ENCODE results near the gene XYLT1.

XYLT1 gene

DNA sequence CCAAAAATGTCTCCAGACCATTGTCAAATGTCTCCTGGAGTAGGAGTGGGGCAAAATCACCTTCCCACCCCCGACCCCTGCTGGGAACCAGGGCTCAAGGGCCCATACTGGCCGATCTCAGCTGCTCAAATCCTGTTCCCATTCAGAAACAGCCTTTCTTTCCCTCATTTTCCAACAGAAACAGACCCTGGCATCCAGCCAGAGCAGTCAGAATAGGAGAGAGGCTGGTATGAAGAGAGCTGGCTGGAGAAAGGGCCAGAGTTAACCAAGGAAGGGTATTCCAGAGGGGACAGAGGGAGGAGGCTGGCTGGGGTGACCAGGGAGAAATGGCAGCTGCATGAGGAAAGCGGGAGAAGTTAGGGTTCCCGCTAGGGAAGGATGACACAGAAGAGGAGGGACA lies 199.1 kb downstream of the XYLT1 start:
- Histone ChIP-seq H3K27ac (ENCODE audit: extremely low read depth, low read depth, low read length) (no peak overlapping the region), H3K4me1 (ENCODE audit: control insufficient read depth, insufficient read depth, low read length) (no peaks in the 10 kb centered on the region)
- POLR2A ChIA-PET = no interaction called here

DNA sequence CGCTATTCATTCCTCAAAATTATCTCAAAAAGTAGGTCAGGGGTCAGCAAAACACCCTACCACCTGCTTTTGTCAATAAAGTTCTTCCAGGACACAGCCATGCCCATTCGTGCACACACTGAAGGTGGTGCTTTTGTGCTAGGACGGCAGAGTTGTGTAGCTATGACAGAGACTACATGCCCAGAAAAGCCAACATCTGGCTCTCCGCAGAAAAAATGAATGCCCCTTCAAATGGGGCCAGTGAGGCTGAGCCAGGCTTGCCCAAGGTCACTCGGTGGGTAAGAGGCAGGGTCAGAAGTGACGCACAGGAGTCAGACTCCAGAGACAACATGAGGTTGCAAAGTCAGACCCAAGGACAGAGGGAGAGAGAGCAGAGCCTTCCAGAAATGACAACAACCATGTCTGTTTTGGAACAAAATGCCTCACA lies 200.1 kb downstream of the XYLT1 start:
- ChIA-PET CTCF (no interaction called here), POLR2A (no interaction called here)
- no peaks in the 10 kb centered on the region for H3K4me1 ChIP-seq (ENCODE audit: control insufficient read depth, insufficient read depth, low read length)
- H3K9me3 ChIP-seq (ENCODE audit: control insufficient read depth, insufficient read depth, low read depth, low read length) = no peaks in the 10 kb centered on the region
- no peak overlapping the region for H3K27ac ChIP-seq (ENCODE audit: extremely low read depth, low read depth, low read length)
- no peak overlapping the region for H3K4me3 ChIP-seq (ENCODE audit: low read depth, low read length)
- no peaks in the 10 kb centered on the region for H3K36me3 ChIP-seq (ENCODE audit: control insufficient read depth in 2 of 2, insufficient read depth in 1 of 2, low read length in 2 of 2)
- TF ChIP-seq ZNF350 (tag by site-specific recombination; IDR thresholded peaks at IDR 0.05) (no peak), ZNF354C (tag by site-specific recombination; IDR thresholded peaks at IDR 0.05; ENCODE audit: borderline replicate concordance, low read depth) (no peak), ZNF335 (tag by site-specific recombination; conservative IDR thresholded peaks at IDR 0.05) (no peak), GLI4 (tag by site-specific recombination; IDR thresholded peaks at IDR 0.05) (no peak), ZNF776 (tag by site-specific recombination; IDR thresholded peaks at IDR 0.05; ENCODE audit: borderline replicate concordance) (no peak), ZNF112 (tag by site-specific recombination; IDR thresholded peaks at IDR 0.05) (no peak), ZNF677 (tag by site-specific recombination; IDR thresholded peaks at IDR 0.05) (no peak), KLF10 (tag by site-specific recombination; IDR thresholded peaks at IDR 0.05) (no peak)
- TF ChIP-seq, protein P1, sequence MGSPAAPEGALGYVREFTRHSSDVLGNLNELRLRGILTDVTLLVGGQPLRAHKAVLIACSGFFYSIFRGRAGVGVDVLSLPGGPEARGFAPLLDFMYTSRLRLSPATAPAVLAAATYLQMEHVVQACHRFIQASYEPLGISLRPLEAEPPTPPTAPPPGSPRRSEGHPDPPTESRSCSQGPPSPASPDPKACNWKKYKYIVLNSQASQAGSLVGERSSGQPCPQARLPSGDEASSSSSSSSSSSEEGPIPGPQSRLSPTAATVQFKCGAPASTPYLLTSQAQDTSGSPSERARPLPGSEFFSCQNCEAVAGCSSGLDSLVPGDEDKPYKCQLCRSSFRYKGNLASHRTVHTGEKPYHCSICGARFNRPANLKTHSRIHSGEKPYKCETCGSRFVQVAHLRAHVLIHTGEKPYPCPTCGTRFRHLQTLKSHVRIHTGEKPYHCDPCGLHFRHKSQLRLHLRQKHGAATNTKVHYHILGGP (tag by site-specific recombination; IDR thresholded peaks at IDR 0.05) = no peak
- TF ChIP-seq, protein P2, sequence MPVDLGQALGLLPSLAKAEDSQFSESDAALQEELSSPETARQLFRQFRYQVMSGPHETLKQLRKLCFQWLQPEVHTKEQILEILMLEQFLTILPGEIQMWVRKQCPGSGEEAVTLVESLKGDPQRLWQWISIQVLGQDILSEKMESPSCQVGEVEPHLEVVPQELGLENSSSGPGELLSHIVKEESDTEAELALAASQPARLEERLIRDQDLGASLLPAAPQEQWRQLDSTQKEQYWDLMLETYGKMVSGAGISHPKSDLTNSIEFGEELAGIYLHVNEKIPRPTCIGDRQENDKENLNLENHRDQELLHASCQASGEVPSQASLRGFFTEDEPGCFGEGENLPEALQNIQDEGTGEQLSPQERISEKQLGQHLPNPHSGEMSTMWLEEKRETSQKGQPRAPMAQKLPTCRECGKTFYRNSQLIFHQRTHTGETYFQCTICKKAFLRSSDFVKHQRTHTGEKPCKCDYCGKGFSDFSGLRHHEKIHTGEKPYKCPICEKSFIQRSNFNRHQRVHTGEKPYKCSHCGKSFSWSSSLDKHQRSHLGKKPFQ (tag by site-specific recombination; IDR thresholded peaks at IDR 0.05) = no peak

More for the DNA sequence above, 199.1 kb downstream of the XYLT1 start:
- H3K36me3 ChIP-seq (ENCODE audit: control insufficient read depth in 2 of 2, insufficient read depth in 1 of 2, low read length in 2 of 2) = no peaks in the 10 kb centered on the region
- CTCF ChIA-PET = no interaction called here
- TF ChIP-seq, protein P3, sequence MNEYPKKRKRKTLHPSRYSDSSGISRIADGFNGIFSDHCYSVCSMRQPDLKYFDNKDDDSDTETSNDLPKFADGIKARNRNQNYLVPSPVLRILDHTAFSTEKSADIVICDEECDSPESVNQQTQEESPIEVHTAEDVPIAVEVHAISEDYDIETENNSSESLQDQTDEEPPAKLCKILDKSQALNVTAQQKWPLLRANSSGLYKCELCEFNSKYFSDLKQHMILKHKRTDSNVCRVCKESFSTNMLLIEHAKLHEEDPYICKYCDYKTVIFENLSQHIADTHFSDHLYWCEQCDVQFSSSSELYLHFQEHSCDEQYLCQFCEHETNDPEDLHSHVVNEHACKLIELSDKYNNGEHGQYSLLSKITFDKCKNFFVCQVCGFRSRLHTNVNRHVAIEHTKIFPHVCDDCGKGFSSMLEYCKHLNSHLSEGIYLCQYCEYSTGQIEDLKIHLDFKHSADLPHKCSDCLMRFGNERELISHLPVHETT (tag by site-specific recombination; IDR thresholded peaks at IDR 0.05) = no peak
- TF ChIP-seq ZNF133 (tag by site-specific recombination; IDR thresholded peaks at IDR 0.05) (no peak), ZNF302 (tag by site-specific recombination; IDR thresholded peaks at IDR 0.05; ENCODE audit: low read depth) (no peak), ZNF157 (tag by site-specific recombination; IDR thresholded peaks at IDR 0.05) (no peak), ZNF223 (tag by site-specific recombination; IDR thresholded peaks at IDR 0.05) (no peak), ZNF777 (tag by site-specific recombination; IDR thresholded peaks at IDR 0.05; ENCODE audit: borderline replicate concordance) (no peak), ZFP41 (tag by site-specific recombination; IDR thresholded peaks at IDR 0.05; ENCODE audit: borderline replicate concordance) (no peak), BCL11B (tag by site-specific recombination; IDR thresholded peaks at IDR 0.05; ENCODE audit: low read depth) (no peak), ZNF610 (tag by site-specific recombination; IDR thresholded peaks at IDR 0.05; ENCODE audit: borderline replicate concordance) (no peak), HOXA7 (CRISPR knock-in tag; IDR thresholded peaks at IDR 0.05; ENCODE audit: borderline replicate concordance) (no peak), ZNF600 (tag by site-specific recombination; IDR thresholded peaks at IDR 0.05) (no peak), ZSCAN16 (tag by site-specific recombination; IDR thresholded peaks at IDR 0.05) (no peak), ZNF830 (tag by site-specific recombination; IDR thresholded peaks at IDR 0.05; ENCODE audit: low read depth) (no peak), ZNF239 (tag by site-specific recombination; IDR thresholded peaks at IDR 0.05) (no peak)
- TF ChIP-seq, protein P4, sequence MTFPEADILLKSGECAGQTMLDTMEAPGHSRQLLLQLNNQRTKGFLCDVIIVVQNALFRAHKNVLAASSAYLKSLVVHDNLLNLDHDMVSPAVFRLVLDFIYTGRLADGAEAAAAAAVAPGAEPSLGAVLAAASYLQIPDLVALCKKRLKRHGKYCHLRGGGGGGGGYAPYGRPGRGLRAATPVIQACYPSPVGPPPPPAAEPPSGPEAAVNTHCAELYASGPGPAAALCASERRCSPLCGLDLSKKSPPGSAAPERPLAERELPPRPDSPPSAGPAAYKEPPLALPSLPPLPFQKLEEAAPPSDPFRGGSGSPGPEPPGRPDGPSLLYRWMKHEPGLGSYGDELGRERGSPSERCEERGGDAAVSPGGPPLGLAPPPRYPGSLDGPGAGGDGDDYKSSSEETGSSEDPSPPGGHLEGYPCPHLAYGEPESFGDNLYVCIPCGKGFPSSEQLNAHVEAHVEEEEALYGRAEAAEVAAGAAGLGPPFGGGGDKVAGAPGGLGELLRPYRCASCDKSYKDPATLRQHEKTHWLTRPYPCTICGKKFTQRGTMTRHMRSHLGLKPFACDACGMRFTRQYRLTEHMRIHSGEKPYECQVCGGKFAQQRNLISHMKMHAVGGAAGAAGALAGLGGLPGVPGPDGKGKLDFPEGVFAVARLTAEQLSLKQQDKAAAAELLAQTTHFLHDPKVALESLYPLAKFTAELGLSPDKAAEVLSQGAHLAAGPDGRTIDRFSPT (tag by site-specific recombination; IDR thresholded peaks at IDR 0.05) = no peak
- TF ChIP-seq, protein P5, sequence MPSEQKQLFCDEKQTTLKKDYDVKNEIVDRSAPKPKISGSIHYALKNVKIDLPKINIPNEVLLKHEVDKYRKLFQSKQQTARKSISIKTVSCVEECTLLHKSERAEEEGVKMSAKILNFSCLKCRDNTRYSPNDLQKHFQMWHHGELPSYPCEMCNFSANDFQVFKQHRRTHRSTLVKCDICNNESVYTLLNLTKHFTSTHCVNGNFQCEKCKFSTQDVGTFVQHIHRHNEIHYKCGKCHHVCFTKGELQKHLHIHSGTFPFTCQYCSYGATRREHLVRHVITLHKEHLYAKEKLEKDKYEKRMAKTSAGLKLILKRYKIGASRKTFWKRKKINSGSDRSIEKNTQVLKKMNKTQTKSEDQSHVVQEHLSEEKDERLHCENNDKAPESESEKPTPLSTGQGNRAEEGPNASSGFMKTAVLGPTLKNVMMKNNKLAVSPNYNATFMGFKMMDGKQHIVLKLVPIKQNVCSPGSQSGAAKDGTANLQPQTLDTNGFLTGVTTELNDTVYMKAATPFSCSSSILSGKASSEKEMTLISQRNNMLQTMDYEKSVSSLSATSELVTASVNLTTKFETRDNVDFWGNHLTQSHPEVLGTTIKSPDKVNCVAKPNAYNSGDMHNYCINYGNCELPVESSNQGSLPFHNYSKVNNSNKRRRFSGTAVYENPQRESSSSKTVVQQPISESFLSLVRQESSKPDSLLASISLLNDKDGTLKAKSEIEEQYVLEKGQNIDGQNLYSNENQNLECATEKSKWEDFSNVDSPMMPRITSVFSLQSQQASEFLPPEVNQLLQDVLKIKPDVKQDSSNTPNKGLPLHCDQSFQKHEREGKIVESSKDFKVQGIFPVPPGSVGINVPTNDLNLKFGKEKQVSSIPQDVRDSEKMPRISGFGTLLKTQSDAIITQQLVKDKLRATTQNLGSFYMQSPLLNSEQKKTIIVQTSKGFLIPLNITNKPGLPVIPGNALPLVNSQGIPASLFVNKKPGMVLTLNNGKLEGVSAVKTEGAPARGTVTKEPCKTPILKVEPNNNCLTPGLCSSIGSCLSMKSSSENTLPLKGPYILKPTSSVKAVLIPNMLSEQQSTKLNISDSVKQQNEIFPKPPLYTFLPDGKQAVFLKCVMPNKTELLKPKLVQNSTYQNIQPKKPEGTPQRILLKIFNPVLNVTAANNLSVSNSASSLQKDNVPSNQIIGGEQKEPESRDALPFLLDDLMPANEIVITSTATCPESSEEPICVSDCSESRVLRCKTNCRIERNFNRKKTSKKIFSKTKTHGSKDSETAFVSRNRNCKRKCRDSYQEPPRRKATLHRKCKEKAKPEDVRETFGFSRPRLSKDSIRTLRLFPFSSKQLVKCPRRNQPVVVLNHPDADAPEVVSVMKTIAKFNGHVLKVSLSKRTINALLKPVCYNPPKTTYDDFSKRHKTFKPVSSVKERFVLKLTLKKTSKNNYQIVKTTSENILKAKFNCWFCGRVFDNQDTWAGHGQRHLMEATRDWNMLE (tag by site-specific recombination; conservative IDR thresholded peaks at IDR 0.05; ENCODE audit: low read depth) = no peak
- TF ChIP-seq, protein P6, sequence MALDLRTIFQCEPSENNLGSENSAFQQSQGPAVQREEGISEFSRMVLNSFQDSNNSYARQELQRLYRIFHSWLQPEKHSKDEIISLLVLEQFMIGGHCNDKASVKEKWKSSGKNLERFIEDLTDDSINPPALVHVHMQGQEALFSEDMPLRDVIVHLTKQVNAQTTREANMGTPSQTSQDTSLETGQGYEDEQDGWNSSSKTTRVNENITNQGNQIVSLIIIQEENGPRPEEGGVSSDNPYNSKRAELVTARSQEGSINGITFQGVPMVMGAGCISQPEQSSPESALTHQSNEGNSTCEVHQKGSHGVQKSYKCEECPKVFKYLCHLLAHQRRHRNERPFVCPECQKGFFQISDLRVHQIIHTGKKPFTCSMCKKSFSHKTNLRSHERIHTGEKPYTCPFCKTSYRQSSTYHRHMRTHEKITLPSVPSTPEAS (tag by site-specific recombination; IDR thresholded peaks at IDR 0.05) = no peak
- H3K4me3 ChIP-seq (ENCODE audit: low read depth, low read length) = no peak overlapping the region
- no peaks in the 10 kb centered on the region for H3K9me3 ChIP-seq (ENCODE audit: control insufficient read depth, insufficient read depth, low read depth, low read length)

All from HEK293 (cell line).